Esophagus mucosa (tissue), 1 donor: Measurements from ENCODE around the gene FAM120B. TPM values are rescaled to one million over a fixed set of nuclear protein-coding genes. Genes with fewer than 3 reads are reported as not detected.
A peak's percentile ranks its signal among the peaks of the same experiment; 100 is the strongest.

Experiments used
- ATAC-seq: fragments of 200-7000 bp; cut with Tn5 transposase; one replicate; pipeline ENCODE4 v1.9.1; 2020
- total RNA-seq: library from RNA; stranded (reverse); gene quantifications from one replicate; pipeline ENCODE4 v1.2.4, GENCODE V29; 2023
- donor health status: DM: yes; HTN: yes; CAD: no.

FAM120B gene
- total RNA-seq, 1 donor from 2014 or later = 12.4 TPM

DNA sequence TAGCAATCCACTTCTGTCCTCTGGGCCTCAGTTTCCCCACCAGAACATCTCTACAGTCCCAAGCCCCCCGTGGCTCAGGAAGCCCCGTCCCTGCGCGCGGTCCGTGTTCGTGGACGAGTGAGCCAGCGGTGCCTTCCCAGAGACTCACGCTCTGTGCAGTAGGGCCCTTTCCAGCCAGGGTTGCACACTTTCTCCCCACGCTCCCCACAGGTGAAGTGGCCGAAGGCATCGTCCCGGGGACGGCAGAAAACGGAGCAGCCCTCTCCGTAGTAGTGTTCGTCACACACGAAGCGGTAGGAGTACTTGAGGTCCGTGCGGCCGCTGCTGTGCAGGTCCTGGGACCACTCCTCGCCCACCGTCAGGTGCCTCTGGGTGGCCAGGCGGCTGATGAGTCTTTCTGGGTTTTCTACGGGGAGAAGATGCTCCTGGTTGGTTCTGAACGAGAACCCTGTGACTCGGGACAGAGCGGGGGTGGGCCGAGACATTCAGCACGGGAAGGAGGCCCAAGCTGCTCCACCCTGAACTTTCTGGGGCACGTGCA lies 18.4 kb upstream of the FAM120B start:
- ATAC-seq = no peak

DNA sequence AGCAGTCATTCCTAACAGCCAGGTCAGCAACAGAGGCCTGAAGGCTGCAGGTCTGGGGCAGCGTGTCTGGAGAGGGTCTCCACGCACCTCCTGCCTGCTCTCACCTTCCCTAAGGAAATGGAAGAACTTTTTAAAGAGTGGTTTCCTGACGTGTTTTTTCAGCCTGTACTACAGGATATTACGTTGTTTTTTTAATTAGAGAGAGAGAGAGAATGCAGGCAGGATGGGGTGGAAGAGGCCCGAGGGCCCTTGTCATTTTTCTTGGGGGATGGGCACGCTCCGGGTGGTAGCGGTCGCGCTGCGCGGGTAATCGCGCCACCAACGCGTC lies 17.7 kb upstream of the FAM120B start:
- ATAC-seq = no peak

DNA sequence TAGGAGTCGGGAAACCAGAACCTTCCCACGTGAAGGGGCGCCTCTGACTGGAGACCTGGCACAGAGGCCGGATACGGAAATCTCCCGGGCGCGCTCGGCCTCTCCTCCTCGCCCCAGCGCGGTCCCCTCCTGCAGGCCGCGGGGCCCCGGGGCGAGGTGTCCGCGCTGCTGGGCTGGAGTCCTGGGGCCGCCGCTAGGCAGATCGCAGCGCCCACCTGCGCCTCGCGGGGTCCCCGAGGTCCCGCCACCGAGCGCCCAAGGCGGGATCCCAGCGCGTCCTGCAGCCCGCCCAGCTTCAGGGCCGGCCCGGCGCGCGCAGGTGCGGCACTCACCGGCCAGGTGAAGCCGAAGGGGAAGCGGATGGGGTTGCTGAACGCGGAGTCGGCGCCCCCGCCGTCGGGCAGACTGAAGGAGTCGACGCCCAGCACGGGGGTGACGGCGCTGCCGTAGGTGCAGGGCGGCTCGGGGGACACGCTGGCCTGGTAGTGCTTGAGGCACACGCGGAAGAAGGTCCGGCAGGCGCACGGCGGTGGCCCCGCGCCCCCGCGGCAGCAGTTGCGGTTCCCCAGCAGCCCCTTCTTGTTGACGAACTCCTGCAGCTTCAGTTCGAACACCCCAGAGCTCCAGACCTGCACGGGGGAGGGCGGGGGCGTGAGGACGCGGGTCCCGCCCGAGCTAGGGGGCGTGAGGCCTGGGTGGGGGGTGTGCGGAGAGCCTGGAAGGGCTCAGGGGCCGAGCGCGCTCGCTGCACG lies 17.2 kb upstream of the FAM120B start:
- peak; percentile 2 for ATAC-seq

DNA sequence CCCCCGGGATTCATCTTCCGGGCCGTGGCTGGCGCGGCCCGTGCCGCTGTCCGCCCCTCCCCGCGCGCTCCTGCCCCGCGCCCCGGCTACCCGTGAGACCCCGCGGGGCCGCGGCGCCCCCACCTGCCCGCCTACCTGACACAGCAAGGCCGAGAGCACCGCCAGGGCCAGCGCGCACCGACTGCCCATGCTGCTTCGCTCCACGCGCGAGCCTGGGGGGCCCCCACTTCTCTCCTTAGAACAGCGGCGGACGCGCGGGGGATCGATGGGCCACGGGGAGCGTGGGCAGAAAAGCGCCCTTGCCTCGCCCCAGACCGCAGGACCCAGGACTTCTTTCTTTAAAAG lies 16.6 kb upstream of the FAM120B start:
- no peak for ATAC-seq

DNA sequence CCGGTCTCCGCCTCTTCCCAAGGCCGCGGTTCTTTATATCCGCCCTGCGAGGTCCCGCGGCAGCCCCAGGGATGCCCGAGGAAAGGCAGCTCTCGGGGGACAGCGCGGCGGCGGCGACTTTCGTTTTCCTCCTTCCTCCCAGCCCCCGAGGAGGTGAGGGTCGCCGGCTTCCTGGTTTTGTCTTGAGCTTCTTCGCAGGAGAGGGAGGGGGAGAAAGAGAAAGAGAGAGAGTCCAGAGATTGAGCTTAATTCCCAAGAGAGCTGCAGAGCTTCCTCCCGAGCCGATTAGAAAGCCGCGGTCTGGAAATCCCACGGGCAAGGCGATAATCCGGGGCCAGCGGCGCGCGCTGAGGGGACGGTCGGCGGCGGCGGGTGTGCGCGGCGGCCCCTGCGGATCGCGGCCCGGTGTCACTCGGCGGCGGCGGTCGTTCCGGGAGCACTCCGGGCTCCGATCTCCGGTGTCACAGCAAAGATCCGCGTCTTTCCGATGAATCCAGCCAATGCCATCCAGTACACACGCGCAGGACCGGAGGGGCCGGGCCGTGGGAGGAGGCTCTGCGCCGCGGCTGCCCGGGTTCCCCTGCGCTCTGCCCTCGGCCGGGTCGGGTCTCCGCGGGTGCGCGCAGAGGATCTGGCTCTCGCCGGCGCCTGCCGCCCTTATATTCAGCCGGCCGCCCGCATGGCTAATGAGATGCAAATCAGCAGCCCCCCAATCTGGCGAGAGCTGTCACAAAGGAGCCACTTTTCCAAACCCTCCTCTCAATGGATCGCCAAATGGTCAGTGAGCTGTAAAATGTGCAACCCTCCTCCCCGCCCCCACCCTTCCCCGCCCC lies 16.0 kb upstream of the FAM120B start, which contains the start of gene DLL1:
TSS of gene DLL1 (minus strand) at position 783 of the 833 bp plus-strand sequence. CDS start 939 bp downstream, outside the sequence.
- ATAC-seq = peak; percentile 50

DNA sequence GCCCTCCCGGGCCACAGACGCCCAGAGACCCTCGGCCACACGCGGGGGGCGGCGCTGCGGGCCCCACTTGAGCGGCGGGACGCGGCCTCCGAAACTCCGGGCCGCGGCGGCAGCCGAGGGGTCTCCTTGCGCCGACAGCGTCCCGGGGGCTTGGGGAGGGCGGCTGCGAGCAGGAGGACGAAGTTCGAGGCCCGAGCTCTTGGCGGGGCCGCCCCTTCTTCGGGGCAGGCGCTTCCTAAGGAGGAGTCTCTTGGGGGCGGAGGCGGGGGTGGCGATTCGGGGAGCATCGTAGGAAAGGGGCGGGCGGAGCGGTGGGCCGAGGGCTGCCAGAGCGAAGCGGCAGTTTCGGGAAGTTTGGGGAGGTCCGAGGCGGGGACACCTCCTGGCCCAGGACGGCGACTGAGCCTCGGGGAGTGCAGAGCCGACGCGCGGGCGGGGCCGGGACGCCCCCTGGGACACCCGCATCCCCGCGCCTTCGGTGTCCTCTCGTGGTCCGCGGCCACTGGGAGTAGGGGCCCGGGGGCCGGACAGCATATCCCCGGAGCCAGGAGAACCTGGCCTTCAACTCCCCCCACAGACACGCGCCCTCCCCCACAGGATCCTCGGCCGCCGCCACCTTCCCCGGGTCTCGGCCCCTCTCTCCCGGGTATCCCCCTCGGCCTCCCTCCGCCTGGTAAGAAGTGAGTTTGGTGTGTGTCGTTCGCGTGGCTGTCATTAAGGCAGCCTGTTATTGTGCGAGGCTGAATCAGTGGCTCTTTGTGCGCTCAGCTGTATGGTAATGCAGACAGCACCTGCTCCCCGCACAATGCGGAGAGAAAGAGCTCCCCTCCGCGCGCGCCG lies 15.1 kb upstream of the FAM120B start:
- peak; percentile 31 for ATAC-seq

DNA sequence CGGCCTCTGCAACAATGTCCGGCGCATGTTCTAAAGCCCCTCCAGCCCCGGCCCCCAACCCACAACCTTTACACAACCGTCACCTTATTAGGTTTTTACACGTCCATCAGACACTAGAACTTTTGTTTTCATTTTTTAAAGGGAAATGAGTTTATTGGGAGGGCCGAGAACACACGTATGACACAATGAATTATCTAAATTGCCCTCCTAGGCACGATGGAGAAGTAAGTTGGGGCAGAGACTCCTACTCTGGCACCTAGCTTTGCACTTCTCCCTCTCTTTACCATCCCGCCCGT lies 14.5 kb upstream of the FAM120B start:
- ATAC-seq = no peak

DNA sequence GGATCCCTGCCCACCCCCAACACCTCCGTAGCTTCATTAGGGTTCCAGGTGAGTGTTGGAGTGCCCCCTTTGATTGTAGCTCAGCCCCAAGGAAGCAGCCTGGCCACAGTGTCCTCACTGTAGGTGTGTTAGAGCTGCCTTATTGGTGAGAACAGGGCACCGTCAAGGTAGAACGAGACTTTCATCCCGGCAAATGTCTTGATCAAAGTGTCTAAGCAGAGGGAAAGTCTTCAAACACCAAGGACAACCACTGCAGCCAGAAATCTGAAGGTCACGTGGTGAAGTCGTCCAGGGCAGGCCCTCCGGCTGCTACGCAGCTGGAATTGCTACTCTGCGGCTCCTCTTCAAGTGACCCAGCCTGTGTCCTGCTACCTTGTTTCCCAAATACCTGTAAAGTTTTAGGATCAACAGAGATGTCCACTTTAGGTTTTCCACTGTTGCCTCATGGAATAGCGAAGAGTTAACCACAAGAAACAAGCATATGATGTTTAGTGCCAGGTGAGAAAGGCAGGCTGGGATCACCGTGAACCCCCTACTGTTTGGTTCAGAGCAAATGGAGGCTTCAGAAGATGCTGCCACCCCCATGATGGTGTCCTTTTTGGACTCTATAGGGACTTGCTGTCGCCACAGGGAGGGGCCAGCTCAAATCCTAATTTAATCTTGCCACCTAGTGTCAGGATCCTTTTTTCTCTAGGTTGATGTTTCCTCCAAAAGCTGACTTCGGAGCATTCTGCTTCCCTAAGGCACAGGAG lies 14.0 kb upstream of the FAM120B start:
- ATAC-seq = no peak

DNA sequence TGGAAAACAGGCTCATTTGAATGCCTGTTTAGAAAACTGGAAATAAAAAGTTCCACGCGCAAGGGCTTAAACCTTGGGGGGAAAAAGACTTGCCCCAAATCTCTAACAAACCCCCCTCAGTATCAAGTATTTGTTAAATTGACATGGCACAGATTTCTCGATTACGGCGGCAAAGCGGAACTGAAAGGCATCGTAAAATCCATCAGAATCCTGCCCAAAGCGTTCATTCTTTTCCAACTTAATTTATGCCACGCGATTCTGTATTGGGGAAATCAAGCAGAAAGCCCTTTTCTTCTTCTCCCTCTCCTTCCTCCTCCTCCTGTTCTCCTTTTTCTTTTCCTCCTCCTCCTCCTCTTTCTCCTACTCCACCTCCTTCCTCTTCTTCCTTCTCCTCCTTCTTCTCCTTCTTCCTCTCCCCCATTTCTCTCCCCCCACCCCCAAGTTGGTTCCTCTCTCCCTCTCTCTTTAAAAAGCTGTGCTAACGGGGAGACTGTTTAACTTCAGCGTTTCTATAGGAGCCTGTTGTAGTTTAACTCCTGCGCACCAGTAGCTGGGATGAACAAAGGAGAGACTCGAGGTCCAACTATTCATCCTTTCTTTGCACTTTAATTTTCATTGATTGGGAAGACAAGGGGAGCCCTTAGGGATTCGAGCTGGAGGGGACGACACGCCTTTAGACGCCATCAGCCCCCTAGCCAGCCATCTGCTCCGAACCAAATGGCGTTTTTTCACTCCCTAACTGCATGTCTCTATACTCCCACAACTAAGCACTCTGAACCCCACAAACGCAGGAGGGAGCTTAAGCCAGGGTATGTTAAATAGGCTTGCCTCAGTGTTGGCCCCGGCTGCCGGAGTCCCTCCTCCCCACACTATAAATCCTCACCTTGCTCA lies 13.0 kb upstream of the FAM120B start:
- ATAC-seq = no peak

DNA sequence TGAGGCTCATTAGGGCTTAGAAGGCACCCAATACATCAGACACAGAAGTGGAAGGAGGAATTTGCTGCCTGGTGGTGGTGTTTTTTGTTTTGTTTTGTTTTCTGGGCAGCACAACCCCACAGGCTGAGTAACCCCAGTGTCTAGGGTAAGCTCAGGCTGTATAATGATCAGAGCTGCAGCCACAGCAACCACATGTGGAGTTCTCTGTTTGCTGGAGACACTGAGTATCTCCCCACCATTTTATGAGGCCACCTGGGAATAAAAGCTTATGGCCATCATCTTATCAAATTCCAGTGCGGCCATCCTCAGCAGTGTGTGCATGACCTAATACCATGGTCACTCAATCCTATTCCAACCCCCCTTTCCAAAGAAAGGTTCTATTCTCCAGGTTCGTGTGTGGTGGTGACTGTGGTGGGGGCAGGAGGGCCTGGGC lies 12.2 kb upstream of the FAM120B start:
- ATAC-seq = no peak

DNA sequence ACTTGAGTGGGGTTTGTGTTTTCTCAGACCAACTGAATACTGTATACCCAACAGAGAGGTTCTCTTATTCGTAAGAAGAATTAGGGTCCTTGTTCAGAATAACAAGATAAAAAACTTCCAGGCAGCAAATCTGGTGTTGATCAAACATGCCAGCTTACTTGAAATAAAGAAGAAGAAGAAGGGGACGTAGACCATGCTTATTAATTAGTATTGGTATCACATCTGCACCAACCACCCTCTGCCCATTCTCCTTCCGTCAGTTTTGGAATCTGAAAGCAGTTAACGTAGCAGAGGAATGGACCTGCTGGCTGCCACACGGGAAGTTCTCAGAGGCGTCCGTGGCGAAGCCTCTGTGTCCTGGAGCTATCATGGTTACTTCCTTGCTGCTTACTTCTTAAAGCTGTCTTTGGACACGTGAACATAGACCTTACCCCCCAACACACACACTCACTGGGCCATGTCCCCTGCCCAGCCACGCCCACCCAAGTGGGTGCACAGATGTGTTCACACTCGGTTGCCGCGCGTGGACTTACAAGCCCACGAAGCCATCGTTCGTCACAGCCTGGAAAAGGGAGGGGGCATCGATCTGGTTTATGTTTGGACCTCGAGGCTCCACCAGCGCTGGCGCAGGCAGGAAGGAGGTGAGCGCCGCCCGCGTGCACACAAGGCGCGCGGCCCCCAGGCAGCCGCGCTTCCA lies 11.6 kb upstream of the FAM120B start:
- ATAC-seq = no peak

DNA sequence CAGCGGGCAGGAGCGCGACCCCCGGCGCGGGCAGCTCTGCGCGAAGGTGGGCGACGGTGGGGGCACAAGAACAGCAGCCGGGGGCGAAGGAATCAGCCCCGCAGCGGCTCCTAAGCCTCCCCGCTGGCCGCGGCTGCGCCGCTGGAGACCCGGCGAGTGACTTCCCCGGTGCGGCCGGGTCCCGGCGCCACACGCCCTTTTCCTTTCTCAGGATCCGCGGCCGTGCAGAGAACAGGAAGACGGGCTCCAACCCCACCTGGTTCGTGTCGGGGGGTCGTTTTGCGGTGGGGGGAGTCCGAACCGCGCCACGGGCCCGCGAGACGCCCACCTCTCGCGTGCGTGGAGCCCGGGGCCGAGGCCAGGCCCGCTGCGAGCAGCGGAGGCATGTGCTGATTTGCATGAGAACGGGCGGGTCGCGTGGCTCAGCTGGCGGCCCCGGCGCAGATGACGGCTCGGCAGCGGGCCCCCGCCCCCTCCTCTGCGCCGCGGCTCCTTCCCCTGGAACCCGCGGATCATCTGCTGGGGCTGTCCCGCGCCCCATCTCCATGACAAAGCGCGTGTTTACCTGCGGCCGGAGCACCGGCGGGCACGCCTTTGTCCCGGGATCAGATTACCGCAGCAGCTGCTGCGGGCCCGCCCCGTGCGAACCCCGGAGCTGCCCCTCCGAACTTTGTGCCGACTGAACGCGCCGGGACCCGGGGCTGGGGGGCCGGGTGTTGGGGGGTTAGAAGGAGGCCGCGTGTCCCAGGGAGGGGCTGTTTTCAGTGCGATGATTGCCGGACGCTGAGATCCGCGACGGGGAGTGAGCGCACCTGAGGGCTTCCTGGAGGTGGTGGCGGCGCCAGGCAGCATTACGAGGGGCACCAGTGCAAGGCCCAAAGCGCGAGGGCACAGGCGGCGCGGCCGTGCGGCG lies 10.8 kb upstream of the FAM120B start:
- ATAC-seq = peak; percentile 40

DNA sequence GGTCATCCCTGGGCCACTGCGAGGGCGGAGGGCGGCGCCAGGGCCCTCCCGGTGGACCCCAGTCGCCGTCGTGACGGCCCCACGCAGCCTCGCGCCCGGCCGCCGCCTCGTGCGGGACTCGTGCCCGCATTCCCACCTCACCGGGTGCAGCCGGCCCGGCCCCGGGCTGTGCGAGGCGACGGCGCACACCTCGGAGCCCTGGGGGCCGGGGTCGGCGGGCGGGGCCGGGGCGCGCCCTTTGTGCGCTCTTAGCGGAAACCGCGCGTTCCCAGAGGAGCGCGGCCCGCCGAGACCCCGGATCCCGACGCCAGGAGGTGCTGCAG lies 10.2 kb upstream of the FAM120B start:
- peak; percentile 6 for ATAC-seq

DNA sequence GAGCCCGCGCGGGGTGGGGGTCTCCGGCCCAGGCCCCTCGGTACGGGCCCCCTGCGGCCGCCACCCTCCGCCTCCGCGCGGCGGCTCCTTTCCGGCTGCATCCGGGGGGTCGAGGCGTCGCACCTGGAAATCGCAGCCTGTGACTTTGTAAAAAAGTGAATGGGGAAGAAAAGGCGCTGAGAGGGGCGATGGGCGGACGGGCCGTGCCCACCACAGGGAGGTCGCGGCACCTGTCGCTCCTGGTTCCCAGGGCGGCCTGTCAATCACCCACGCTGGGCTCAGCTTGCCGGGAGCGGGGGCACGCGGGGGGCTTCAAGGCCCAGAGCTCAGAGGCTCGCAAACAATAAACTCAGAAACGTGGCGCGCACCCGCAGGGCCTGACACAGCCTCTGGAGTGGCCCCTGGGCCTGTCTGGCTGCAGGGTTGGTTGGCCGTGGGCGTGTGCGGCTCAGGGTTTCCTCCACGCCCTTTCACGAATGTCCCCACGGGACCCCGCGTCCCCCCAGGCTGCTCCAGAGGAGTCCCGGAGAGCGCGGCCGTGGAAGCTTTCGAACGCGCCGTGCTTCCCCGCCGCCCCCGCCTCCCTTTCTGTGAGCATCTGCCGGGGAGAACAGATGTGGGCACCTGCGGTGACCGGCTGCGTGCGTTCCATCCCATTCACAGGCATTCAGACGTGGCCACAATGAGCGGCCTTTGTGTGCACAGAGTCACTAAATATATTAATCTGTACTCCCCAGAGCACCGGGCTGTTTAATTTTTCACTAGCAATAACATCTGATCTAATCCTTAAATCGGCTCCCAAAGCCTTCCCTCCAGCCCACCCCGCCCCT lies 9.6 kb upstream of the FAM120B start:
- ATAC-seq = no peak

DNA sequence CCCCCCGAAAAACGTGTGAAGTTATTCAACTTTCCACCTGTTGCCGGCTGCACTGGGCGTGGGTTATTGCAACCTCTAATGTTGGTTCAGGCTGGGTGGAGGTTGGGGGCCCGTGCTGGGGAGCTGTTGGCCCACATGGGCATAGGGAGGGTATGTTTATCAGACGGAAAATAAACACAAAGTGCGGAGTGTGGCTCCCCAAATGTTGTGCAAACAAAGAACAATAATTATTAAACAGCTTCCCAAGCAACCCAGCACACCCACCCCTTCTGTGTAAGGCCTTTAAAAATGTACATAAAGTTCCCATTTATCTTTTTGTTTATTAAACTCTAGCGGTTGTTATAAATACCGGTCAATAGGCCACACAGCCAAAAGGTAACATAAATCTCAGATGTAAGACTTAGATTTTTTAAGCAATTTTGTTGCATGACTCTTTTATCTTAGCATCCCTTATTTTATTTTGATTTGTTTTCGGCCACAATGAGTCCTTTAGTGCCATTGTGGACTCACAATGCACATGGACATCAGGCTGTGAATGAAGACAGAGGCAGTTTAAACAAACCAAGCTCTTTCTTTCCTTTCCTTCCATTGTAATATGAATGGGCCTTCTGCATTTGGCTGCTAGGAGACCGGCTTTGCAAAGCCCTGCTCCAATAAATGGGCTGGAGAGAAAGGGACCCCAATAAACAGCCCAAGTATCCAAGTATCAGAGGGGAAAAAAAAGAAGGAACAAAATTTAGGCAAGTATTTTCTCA lies 8.8 kb upstream of the FAM120B start:
- no peak for ATAC-seq

DNA sequence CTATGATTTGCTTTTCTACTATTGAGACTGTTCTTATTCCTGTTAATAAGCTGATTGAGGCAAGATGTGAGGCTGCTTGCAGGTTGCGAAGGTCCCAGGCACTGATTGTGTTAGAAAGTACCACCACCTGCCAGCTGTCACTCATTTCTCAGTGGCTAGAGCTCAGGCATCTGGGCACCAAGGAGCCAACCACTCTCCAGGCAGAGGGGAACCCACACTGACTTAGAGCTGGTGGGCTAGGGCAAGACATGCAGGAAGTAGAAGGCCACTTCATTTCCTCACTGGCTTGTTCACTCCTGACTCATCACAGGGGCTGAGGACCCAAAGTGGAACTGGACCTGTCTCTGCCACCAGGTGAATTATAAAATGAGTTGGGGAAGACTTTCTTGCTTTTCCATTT lies 7.9 kb upstream of the FAM120B start:
- no peak for ATAC-seq

DNA sequence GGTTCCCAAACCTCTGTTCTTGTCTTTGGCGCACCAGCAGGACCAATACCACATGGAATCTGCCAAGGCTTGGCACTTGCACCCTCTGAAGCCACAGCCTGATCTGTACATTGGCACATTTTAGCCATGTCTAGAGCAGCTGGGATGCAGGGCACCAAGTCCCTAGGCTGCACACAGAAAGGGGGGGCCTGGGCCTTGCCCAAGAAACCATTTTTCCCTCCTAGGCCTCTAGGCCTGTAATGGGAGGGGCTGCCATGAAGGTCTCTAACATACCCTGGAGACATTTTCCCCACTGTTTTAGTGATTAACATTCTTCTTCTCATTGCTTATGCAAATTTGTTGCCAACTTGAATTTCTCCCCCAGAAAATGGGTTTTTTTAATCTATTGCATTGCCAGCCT lies 5.4 kb upstream of the FAM120B start:
- no peak for ATAC-seq

DNA sequence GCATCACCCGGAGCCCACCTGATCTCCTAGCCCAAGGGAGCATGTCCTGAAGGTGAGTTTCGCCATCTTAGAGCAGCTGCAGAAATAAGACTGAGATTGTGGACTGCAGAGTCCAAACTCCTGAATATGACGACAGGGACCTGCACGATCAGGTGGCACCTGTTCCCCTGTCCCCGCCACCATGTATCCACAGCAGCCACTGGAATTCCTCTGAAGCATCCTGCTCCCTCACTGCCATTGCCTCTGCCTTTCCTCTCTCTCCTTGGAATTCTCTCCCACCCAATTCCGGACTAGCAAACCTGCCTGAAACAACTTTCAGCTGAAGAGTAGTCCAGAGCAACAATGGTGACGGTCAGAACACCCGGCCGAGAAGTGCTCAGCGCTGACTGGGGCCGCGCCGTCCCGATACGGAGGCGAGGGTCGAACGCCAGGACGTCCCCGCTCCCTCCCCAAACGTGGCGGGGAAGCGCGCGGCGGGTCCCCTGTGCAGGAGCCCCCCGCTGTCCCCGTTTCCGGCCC lies 694 bp upstream of the FAM120B start:
- ATAC-seq = no peak
